GM04503 (cell line): ENCODE results near the gene COMT.

Experiments
- DNase-seq: peaks from one replicate; pipeline ENCODE4 v3.0.0-alpha.2; 2012; ENCODE audit warnings: low read depth

Gene COMT

DNA sequence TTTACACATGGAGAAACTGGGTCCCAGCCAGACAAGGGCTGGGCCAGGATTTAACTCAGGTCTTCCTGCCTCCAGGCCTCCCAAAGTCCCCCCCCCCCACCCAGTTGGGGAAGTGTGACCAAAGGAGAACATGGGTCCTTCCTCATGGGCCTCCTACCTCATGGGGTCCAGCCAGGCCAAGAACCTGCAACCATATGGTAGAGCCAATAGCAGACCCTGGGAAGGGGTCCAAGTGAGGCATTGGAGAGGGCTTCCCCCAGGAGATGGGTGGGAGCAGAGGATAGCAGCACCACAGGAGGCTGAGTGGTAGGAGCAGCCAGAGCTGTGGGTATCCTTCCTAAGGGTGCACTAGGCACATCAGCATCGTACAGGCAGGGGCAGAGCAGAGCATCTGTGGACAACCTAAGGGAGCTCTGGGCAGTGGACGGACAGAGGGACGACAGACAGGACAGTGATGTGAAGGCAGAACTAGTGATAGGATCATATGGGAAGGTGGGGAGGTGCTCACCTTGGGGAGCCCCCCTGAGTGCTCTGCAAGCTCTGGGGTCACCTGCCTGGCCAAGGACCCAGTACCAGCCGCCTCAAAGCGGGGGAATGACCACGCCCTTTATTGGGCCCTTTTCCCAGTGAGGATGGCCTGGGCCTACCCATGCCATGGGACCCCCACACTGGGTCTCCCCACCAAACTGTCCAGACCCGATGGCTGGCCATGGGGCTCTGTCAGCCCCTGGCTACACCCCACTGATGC is 70.6 kb downstream of the COMT start:
- no peak for DNase-seq

DNA sequence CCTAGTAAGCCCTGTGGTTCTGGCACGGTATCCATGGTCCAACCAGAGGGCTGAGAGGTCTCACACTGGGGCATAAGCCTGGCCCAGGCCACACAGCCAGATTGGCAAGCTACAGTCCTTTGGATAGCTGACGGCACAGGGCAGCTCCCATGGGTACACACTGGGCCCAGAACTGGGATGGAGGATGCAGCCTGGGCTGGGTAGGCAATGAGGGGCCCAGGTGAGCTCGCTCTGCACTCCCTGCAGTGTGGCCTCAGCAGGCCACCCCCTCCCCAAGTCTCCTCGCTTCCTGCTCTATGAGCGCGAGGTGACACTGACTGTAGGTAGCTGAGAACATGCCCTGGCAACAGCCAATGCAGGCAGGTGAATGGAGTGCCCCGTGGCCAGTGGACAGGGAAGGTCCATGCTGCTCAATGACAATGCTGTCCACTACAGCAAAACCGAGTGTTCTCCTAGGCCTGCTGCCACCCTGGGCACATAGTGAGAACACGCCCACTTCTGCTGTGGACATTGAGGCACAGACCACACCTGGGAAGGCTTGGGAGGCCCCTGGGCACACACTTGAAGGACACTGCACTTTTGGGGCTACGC is 71.3 kb downstream of the COMT start:
- no peak for DNase-seq

DNA sequence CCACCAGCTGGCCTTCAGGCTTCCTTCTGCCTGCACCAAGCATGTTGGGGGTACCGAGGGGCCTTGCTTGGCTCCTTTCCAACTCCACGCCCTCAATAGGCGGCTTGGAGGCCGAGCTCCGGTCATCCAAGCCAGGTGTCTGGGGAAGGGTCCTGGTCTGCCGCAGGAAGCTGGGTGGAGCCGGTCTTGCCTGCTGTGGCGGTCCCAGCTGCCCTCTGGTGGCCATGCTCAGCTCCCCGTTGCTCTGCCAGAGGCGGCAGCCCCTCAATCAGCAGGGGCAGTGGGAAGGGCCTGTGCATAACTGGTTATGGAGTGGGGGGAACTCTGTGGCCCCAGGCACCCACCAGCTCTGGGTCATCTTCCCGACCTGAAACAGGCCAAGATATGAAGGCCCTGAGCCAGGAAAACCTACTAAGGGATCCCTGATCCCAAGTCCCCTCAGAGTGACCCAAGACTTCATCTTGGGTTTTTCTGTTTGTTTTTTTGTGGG is 71.9 kb downstream of the COMT start:
- DNase-seq: no peak

DNA sequence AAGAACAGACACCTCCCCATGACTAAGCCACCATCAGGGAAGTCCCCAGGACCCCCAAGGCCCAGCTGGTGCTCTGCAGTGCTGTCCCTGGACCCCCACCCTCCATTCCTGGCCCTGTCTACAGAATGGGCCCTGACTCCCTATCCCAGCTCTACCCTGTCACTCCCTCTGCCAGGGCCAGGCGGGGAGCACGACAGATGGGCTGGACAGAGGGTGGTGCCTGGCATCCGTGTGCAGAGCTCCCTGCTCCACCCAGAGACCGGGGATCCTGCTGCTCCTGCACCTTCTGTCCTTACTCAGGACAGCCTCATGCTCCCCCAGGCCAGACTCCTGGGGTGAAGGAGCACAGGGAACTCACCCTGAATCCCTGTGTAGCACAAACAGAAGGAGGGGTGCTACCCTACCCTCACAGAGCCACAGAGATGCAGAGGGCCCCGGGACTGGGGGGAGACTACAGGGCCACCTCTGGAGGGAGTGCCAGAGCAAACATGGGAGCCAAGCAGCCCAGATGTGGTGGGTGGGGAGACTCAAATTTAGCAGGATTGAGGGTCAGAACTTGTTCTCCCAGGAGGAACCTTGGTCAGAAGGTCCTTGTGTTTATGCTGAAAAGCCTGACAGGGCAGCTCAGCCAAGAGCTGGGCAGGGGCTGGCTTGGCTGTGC is 73.1 kb downstream of the COMT start:
- DNase-seq: no peak

DNA sequence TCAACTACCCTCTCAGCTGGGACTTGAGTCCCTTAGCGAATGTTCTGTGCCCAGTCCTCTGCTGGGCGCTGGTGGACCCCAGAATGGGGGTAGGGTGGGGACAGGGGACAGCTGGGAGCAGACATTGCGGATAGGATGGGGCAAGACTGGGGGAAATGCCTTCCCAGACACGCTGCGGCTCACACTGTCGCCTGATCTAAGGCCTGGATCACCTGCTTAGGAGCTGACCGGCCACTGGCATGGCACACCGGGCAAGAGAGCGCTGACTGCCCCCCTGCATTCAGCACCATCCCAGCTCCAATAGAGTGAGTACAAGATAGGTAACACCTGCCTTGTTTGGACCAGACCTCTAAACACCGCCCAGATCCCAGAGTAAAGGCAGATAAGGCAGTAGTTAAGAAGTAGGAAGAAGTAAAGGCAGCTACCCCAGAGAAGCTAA is 73.6 kb downstream of the COMT start:
- DNase-seq: no peak

DNA sequence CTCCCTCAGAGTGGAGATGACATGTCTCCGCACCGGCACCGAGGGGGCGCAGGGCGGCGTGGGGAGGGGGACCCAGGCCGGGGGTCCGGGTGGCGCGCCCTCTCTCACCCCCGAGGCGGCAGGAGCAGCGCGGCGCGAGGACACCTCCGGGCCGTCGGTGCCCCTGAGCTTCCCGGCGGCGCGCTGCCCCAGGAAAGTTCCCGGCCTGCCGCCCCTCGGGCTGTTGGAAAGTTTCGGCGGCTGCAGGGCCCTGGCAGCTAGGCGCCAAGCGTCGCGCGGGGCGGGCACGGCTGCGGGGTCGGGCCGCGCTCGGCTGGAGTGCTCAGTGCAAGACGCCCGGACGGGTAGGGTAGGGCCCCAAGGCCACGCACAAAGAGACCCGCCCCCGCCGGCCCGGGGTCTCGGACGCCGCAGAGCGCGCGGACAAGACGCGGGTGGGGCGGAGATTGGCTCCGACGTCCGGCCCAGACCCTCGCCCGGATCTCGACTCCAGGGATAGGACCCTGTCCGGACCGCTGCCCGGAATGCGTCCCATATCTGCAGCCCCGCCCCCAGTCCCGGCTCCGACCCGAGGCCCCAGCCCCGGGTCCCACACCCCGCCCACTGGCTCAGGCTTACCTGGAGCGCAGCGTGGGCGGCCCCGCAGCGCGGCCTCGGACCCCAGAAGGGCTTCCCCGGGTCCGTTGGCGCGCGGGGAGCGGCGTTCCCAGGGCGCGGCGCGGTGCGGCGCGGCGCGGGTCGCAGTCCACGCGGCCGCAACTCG is 74.6 kb downstream of the COMT start:
- DNase-seq: no peak

DNA sequence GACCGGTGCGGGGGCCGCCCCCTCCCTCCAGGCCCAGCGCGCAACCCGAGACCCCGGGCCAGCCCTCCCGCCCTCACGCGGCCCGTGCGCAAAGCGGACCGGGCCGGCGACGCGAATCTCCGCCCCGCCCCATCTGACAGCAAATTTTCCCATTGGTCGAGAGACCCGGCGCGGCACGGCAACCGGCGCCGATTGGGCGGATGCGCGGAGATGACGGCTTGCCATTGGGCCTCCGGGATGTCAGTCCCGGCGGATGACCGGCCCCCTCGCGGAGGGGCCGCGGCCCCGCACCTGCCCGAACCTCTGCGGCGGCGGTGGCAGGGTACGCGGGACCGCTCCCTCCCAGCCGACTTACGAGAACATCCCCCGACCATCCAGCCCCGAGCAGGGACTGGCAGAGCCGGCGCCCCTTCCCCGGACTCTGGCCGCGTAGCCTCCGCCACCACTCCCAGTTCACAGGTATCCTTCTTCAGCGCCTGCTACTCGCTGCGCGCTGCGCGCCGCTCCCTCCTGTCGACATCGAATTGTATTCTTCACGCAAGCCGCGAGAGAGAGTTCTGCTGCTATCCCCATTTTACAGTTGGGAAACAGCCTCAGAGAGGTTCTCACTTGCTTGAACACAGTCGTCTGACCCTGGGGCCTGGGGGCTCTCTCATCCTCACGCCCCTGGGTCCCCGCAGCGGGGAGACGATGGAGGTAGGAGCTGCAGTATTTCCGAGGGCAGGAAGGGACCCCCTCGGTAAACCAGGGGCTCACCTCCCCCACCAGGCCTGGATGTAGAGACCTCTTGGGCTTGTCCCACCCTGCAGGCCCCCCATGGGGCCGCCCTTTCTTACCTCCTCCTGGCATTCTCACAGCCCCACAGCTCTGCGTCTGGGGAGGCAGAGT is 75.4 kb downstream of the COMT start, which contains the start of gene ARVCF:
TSS of gene ARVCF (minus strand) at position 90 of the 888 bp plus-strand sequence. CDS start 26,029 bp downstream, outside the sequence.
- DNase-seq: peak; percentile 39

DNA sequence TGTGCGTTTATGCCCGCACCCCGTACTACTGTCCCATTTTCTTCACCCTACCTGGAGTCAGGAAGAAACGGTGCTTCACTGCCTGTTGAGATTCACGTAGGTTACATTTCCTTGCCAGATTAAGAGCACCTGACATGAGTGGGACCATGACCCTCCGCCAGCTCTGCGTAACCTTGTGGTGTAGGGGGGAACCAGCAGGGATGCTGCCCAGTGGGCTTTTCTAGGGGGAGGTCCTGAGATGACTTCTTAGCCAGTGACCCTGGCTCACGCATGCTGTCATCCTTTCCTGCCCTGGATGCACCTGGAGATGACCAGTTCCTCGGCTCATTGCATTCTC is 76.0 kb downstream of the COMT start:
- no peak for DNase-seq

DNA sequence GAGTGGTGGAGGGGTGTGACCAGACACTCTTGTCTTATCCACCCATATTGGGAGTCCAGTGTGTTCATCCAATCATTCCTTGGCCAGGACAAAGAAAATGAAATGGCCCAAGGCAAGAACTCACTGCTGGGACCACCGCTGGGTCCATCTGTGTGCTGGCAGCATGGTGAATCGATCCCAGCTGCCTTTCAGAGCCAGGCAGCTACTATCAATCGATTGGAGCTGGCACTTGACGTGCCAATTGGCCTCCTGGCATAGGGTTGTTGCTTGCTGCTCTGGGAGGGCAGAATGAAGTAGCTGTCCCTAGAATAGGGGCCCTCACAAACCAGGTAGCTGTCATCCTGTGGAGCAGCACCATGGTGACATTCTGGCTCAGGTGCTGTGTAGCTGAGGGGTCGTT is 76.4 kb downstream of the COMT start:
- DNase-seq: no peak
